ENCODE measurements around the gene MKNK1. TPM values are rescaled to one million over a fixed set of nuclear protein-coding genes. Genes with fewer than 3 reads are reported as not detected.

MKNK1 gene
- total RNA-seq, 2 experiments from 2014 or later = 27.1 to 29.6 TPM

- H3K36me3 Mint-ChIP-seq (ENCODE audit: low read depth) = no peaks in the 10 kb centered on the region
- H3K4me1 ChIP-seq (ENCODE audit: insufficient read depth, low read length) = peaks cover 12% of the 10 kb centered on the region
- ChIA-PET CTCF (interaction anchor here (1.2 kb wide), 1 partner anchor 93 kb away, joined by 3 read pairs; no protein-coding TSS in a partner anchor), POLR2A (no interaction called here)
- H3K27ac Mint-ChIP-seq = no peak overlapping the region
- H3K27me3 Mint-ChIP-seq = peaks cover 20% of the 10 kb centered on the region
- H3K27ac ChIP-seq (ENCODE audit: low read depth in 1 of 2, low read length in 2 of 2) = no peak overlapping the region
- DNase-seq (peak in 5 of 14 experiments; percentile 6 to 41 (median 19)), ATAC-seq (ENCODE audit: poor library complexity) (no peak)
- H3K9me3 ChIP-seq (ENCODE audit: control insufficient read depth in 1 of 2, insufficient read depth in 1 of 2, low read length in 2 of 2) = no peaks in the 10 kb centered on the region
- peak overlapping the region; percentile 10 for H3K4me3 Mint-ChIP-seq
- H3K4me1 Mint-ChIP-seq (ENCODE audit: low read depth) = peaks cover 5% of the 10 kb centered on the region
- no peaks in the 10 kb centered on the region for H3K36me3 ChIP-seq (ENCODE audit: insufficient read depth, low read length)
- H3K27me3 ChIP-seq (ENCODE audit: control insufficient read depth in 1 of 2, insufficient read depth in 2 of 2, low read length in 2 of 2) = peaks cover 3 to 4% of the 10 kb centered on the region in 2 experiments
- no peak overlapping the region for H3K4me3 ChIP-seq (ENCODE audit: low read length)
- no peaks in the 10 kb centered on the region for H3K9me3 Mint-ChIP-seq
- intact Hi-C loops (cut with DNase I, micrococcal nuclease) = loop anchor here in 1 of 2 experiments (10.0 kb wide), 1 partner anchor 70 kb away; the partner anchor contains the start of gene MKNK1
- TF ChIP-seq CTCF (IDR thresholded peaks at IDR 0.05) = no peak
Observed at GRCh38 chr1:46535063-46535462, 69.0 kb downstream of the MKNK1 start.

DNA sequence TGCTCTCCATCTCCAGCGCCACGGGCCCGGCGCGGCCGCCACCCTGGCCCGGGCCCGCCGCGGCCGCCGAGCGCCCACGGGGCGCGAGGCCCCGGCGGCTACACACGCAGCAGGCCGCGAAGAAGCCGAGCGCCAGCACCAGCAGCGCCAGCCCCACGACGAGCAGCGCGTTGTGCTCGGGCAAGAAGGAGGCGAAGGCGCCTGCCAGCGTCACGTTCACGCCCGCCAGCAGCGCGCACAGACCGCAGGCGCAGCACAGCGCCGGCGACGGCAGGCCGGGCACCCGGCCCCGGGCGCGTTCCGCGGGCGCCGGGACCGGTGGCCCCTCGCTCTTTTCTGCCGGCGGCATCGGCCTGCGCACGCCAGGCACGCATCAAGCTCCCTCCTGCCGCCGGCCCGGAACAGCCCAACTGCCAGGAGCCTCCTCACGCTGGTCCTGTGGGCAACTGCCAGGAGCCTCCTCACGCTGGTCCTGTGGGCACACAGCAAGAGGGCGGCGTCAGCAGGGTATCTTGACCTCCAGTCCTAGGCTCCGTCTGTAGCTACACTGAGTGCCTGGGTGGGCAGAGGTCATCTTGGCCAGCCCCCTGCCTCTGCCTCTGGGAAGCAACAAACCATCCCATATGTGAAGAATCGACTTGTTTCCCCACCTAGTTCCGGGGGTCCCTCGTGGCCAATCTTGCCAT, 70.7 kb downstream of the MKNK1 start:
- no peak overlapping the region for H3K27ac ChIP-seq (ENCODE audit: low read depth in 1 of 2, low read length in 2 of 2)

More for the DNA sequence above, 70.7 kb downstream of the MKNK1 start:
- H3K4me3 ChIP-seq (ENCODE audit: low read length) = peak overlapping the region; percentile 38
- peak overlapping the region; percentile 86 for H3K4me3 Mint-ChIP-seq
- peaks cover 5% of the 10 kb centered on the region for H3K4me1 Mint-ChIP-seq (ENCODE audit: low read depth)
- H3K27me3 ChIP-seq (ENCODE audit: control insufficient read depth in 1 of 2, insufficient read depth in 2 of 2, low read length in 2 of 2) = peaks cover 6 to 9% of the 10 kb centered on the region in 2 experiments
- ChIA-PET POLR2A (interaction anchor here (0.9 to 1.5 kb wide), 4 partner anchors 71 to 193 kb away, joined by 3 to 5 read pairs (median 4); partner anchors contain the start of genes MKNK1 and MOB3C), CTCF (interaction anchor here (0.5 to 1.5 kb wide), 4 partner anchors 29 to 86 kb away, joined by 3 to 6 read pairs (median 4); partner anchors contain the start of gene MKNK1)
- H3K36me3 Mint-ChIP-seq (ENCODE audit: low read depth) = no peaks in the 10 kb centered on the region
- no peak for TF ChIP-seq CTCF (IDR thresholded peaks at IDR 0.05)
- H3K4me1 ChIP-seq (ENCODE audit: insufficient read depth, low read length) = peaks cover 12% of the 10 kb centered on the region
- H3K9me3 ChIP-seq (ENCODE audit: control insufficient read depth in 1 of 2, insufficient read depth in 1 of 2, low read length in 2 of 2) = no peaks in the 10 kb centered on the region
- DNase-seq (peak; percentile 20 to 83 (median 48)), ATAC-seq (ENCODE audit: poor library complexity) (peak; percentile 76)
- peaks cover 28% of the 10 kb centered on the region for H3K27me3 Mint-ChIP-seq
- H3K36me3 ChIP-seq (ENCODE audit: insufficient read depth, low read length) = no peaks in the 10 kb centered on the region
- no peaks in the 10 kb centered on the region for H3K9me3 Mint-ChIP-seq
- peak overlapping the region; percentile 62 for H3K27ac Mint-ChIP-seq
- intact Hi-C loops (cut with DNase I, micrococcal nuclease) = loop anchor here in 1 of 2 experiments (1.0 to 10.0 kb wide), 2 partner anchors 71 to 192 kb away; partner anchors contain the start of gene MKNK1

Measured in CD4-positive, alpha-beta T cell (primary cell).